Measurements from ENCODE around the gene OSM. TPM values are rescaled to one million over a fixed set of nuclear protein-coding genes. Genes with fewer than 3 reads are reported as not detected.

The OSM gene
- total RNA-seq, 3 donors from 2014 or later: 1.3 to 2.5 (median 1.3) TPM

DNA sequence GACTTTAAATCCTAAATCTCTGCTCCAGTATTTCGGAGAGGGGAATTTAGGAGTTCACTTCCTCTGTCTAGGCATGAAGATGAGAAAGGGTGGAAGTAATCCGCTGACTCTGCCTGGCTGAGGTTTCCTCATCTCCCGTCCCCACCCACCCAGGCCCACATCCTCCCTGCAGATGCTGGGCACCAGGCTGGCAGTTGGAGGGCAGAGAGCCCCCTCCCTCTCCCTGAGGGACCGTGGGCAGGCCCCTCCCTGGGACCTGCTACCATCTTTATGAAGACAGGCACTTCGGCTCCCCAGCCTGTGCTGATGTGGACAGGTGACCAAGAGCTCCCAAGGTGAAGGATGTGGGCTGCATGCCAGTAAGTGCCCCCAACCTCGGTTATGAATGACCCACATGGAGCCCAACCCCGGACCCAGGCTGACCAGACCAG is 16.0 kb upstream of the OSM start:
- Histone ChIP-seq H3K4me3 (no peak overlapping the region), H3K27ac (no peak overlapping the region), H3K4me1 (no peaks in the 10 kb centered on the region), H3K9me3 (no peaks in the 10 kb centered on the region), H3K36me3 (no peaks in the 10 kb centered on the region), H3K27me3 (no peaks in the 10 kb centered on the region)
- intact Hi-C loops (cut with DNase I; ENCODE audit: low total_unique reads): loop anchor here (2.0 kb wide), 1 partner anchor 62 kb away; no protein-coding TSS in a partner anchor
- DNase-seq (ENCODE audit: low spot score in 2 of 2): no peak
- no peak for TF ChIP-seq POLR2AphosphoS5 (IDR thresholded peaks at IDR 0.05)
- no peak for TF ChIP-seq CTCF (IDR thresholded peaks at IDR 0.05)
- no peak for TF ChIP-seq POLR2A (IDR thresholded peaks at IDR 0.05)

- Histone ChIP-seq H3K27me3 (no peaks in the 10 kb centered on the region), H3K4me3 (no peak overlapping the region), H3K27ac (no peak overlapping the region), H3K36me3 (no peaks in the 10 kb centered on the region), H3K4me1 (no peaks in the 10 kb centered on the region), H3K9me3 (no peaks in the 10 kb centered on the region)
- no peak for DNase-seq (ENCODE audit: low spot score in 2 of 2)
- intact Hi-C loops (cut with DNase I; ENCODE audit: low total_unique reads): no loop called here
- no peak for TF ChIP-seq POLR2AphosphoS5 (IDR thresholded peaks at IDR 0.05)
Measured at GRCh38 chr22:30280505-30280904, 13.9 kb upstream of the OSM start.

DNA sequence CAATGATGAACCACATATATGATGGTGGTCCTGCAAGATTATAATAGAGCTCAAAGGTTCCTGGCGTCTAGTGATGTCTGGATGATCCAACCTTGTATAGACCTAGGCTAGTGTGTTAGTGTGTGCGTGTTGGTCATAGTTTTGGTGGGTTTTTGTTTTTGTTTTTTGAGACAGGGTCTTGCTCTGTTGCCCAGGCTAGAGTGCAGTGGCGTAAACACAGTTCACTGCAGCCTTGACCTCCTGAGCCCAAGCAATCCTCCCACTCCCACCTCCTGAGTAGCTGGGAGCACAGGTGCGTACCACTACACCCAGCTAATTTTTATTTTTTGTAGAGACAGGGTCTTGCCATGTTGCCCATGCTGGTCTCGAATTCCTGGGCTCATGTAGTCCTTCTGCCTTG is 13.3 kb upstream of the OSM start:
- H3K36me3 ChIP-seq: no peaks in the 10 kb centered on the region
- H3K4me3 ChIP-seq: no peak overlapping the region
- no peak overlapping the region for H3K27ac ChIP-seq
- TF ChIP-seq POLR2A (IDR thresholded peaks at IDR 0.05) (no peak), POLR2AphosphoS5 (IDR thresholded peaks at IDR 0.05) (no peak), CTCF (IDR thresholded peaks at IDR 0.05) (no peak)
- H3K4me1 ChIP-seq: no peaks in the 10 kb centered on the region
- intact Hi-C loops (cut with DNase I; ENCODE audit: low total_unique reads): loop anchor here (5.0 kb wide), 2 partner anchors 587 to 1398 kb away; partner anchors contain the start of gene ZNRF3
- DNase-seq (ENCODE audit: low spot score in 2 of 2): no peak
- no peaks in the 10 kb centered on the region for H3K9me3 ChIP-seq
- H3K27me3 ChIP-seq: no peaks in the 10 kb centered on the region

- Histone ChIP-seq H3K4me3 (no peak overlapping the region), H3K36me3 (no peaks in the 10 kb centered on the region), H3K27me3 (no peaks in the 10 kb centered on the region), H3K9me3 (no peaks in the 10 kb centered on the region), H3K27ac (no peak overlapping the region), H3K4me1 (no peaks in the 10 kb centered on the region)
- intact Hi-C loops (cut with DNase I; ENCODE audit: low total_unique reads): loop anchor here (5.0 kb wide), 2 partner anchors 588 to 1397 kb away; partner anchors contain the start of gene ZNRF3
- no peak for DNase-seq (ENCODE audit: low spot score in 2 of 2)
- peak in 1 of 3 donors; percentile 19 for TF ChIP-seq POLR2AphosphoS5 (IDR thresholded peaks at IDR 0.05)
- no peak for TF ChIP-seq POLR2A (IDR thresholded peaks at IDR 0.05)
Measured at GRCh38 chr22:30279046-30279788, 12.6 kb upstream of the OSM start.

DNA sequence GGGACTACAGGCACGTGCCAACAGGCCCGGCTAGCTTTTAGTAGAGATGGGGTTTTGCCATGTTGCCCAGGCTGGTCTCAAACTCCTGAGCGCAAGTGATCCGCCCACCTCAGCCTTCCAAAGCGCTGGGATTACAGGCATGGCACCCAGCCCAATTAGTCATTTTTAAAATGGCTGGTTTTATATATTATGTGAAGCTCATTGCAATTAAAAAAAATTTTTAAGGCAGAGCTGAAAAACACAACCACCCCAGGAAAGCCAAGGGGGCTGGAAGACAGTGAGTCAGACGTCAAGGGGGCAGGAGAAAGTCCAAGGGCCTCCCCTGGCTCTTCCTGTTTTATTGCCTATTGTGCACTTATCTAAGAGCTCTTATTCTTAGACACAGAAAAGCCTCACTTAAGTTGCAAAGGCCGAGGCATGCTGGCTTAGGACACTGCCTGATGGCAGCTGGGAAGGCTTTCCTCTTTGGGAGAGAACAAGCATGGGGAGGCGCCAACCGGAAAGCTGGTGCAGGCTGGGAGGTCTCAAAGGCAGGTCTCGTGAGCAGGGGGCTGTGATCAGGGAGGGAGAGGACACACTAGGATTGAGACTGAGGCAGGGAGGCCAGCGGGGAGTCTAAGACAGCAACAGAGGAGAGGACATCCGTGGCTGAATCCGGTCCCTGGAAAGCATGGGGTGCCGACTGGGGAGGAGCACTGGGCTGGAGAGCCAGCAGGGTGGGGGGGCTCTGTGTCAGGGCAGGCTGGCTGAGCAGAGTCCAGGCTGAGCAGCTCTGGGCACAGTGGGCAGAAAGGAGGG is 11.1 kb upstream of the OSM start:
- no peak for TF ChIP-seq POLR2AphosphoS5 (IDR thresholded peaks at IDR 0.05)
- no peak for TF ChIP-seq CTCF (IDR thresholded peaks at IDR 0.05)
- TF ChIP-seq POLR2A (IDR thresholded peaks at IDR 0.05): no peak
- no peaks in the 10 kb centered on the region for H3K27me3 ChIP-seq
- H3K36me3 ChIP-seq: no peaks in the 10 kb centered on the region
- H3K9me3 ChIP-seq: no peaks in the 10 kb centered on the region
- DNase-seq (ENCODE audit: low spot score in 2 of 2): no peak
- intact Hi-C loops (cut with DNase I; ENCODE audit: low total_unique reads): loop anchor here (5.0 kb wide), 2 partner anchors 590 to 1395 kb away; partner anchors contain the start of gene ZNRF3
- H3K27ac ChIP-seq: peak overlapping the region; percentile 29 to 69
- H3K4me1 ChIP-seq: no peaks in the 10 kb centered on the region
- no peak overlapping the region for H3K4me3 ChIP-seq
